Measurements from ENCODE around the gene ZBED2. TPM values are rescaled to one million over a fixed set of nuclear protein-coding genes. Genes with fewer than 3 reads are reported as not detected.

Gene ZBED2
- polyA plus RNA-seq, 1 donor (not counting 4 experiments of a cell fraction or from before 2014, with no cell fraction given), result 120 TPM

- no peak overlapping the region for H2AFZ ChIP-seq (ENCODE audit: control insufficient read depth, low read length)
- H3K9ac ChIP-seq (ENCODE audit: control insufficient read depth, extremely low read depth, insufficient read depth, low read length), result peak overlapping the region; percentile 24
- H3K9me3 ChIP-seq (ENCODE audit: control insufficient read depth, low read depth, low read length), result peaks cover 1% of the 10 kb centered on the region
- peaks cover 3 to 13% of the 10 kb centered on the region in 2 experiments for H3K36me3 ChIP-seq (ENCODE audit: control insufficient read depth in 2 of 2, extremely low read depth in 1 of 2, insufficient read depth in 2 of 2, low read length in 2 of 2)
- FAIRE-seq (no peak), DNase-seq (ENCODE audit: low read depth, low spot score) (no peak)
- H4K20me1 ChIP-seq (ENCODE audit: control insufficient read depth, extremely low read depth, insufficient read depth, low read length), result no peaks in the 10 kb centered on the region
- H3K27me3 ChIP-seq (ENCODE audit: control insufficient read depth, extremely low read depth, insufficient read depth, low read length), result no peaks in the 10 kb centered on the region
- dilution Hi-C loops (cut with MboI; ENCODE audit: extremely low pct_ligation_motif_present, low sequenced_read_pairs), result loop anchor here (25.0 kb wide), 1 partner anchor 99 kb away; no protein-coding TSS in a partner anchor
- TF ChIP-seq CTCF (optimal IDR thresholded peaks at IDR 0.05 in 1 of 3, IDR thresholded peaks at IDR 0.05 in 1 of 3, conservative IDR thresholded peaks at IDR 0.05 in 1 of 3; ENCODE audit: extremely low read depth in 1 of 3, insufficient read depth in 2 of 3, low read length in 3 of 3) (no peak), EZH2 (IDR thresholded peaks at IDR 0.05; ENCODE audit: low read length) (no peak)
- H3K9me1 ChIP-seq (ENCODE audit: control insufficient read depth, extremely low read depth, insufficient read depth, low read length), result no peaks in the 10 kb centered on the region
- peaks cover 25% of the 10 kb centered on the region for H3K79me2 ChIP-seq (ENCODE audit: control insufficient read depth, insufficient read depth, low read length)
- H3K4me3 ChIP-seq (ENCODE audit: control insufficient read depth in 2 of 3, extremely low read depth in 1 of 3, insufficient read depth in 2 of 3, low read depth in 1 of 3, low read length in 3 of 3), result no peak overlapping the region
- peak overlapping the region; percentile 70 for H3K27ac ChIP-seq (ENCODE audit: control insufficient read depth, insufficient read depth, low read length)
- H3K4me1 ChIP-seq (ENCODE audit: control insufficient read depth, extremely low read depth, insufficient read depth, low read length), result peaks cover 56% of the 10 kb centered on the region
- no peak overlapping the region for H3K4me2 ChIP-seq (ENCODE audit: control insufficient read depth, extremely low read depth, insufficient read depth, low read depth, low read length)
Observed at GRCh38 chr3:111588527-111588926, 6.6 kb downstream of the ZBED2 start.

GRCh38 chr3:111585217-111585616 lies 9.9 kb downstream of the ZBED2 start:
- no peaks in the 10 kb centered on the region for H3K36me3 ChIP-seq (ENCODE audit: control insufficient read depth in 2 of 2, extremely low read depth in 1 of 2, insufficient read depth in 2 of 2, low read length in 2 of 2)
- H3K9me3 ChIP-seq (ENCODE audit: control insufficient read depth, low read depth, low read length), result peaks cover 1% of the 10 kb centered on the region
- no peak for TF ChIP-seq CTCF (optimal IDR thresholded peaks at IDR 0.05 in 1 of 3, IDR thresholded peaks at IDR 0.05 in 1 of 3, conservative IDR thresholded peaks at IDR 0.05 in 1 of 3; ENCODE audit: extremely low read depth in 1 of 3, insufficient read depth in 2 of 3, low read length in 3 of 3)
- TF ChIP-seq EZH2 (IDR thresholded peaks at IDR 0.05; ENCODE audit: low read length), result no peak
- H3K4me2 ChIP-seq (ENCODE audit: control insufficient read depth, extremely low read depth, insufficient read depth, low read depth, low read length), result peak overlapping the region; percentile 73
- H2AFZ ChIP-seq (ENCODE audit: control insufficient read depth, low read length), result no peak overlapping the region
- H3K27ac ChIP-seq (ENCODE audit: control insufficient read depth, insufficient read depth, low read length), result peak overlapping the region; percentile 97
- dilution Hi-C loops (cut with MboI; ENCODE audit: extremely low pct_ligation_motif_present, low sequenced_read_pairs), result loop anchor here (25.0 kb wide), 1 partner anchor 102 kb away; no protein-coding TSS in a partner anchor
- no peaks in the 10 kb centered on the region for H3K27me3 ChIP-seq (ENCODE audit: control insufficient read depth, extremely low read depth, insufficient read depth, low read length)
- FAIRE-seq (peak; percentile 75), DNase-seq (ENCODE audit: low read depth, low spot score) (no peak)
- no peaks in the 10 kb centered on the region for H3K79me2 ChIP-seq (ENCODE audit: control insufficient read depth, insufficient read depth, low read length)
- H4K20me1 ChIP-seq (ENCODE audit: control insufficient read depth, extremely low read depth, insufficient read depth, low read length), result no peaks in the 10 kb centered on the region
- H3K9ac ChIP-seq (ENCODE audit: control insufficient read depth, extremely low read depth, insufficient read depth, low read length), result peak overlapping the region; percentile 66
- peaks cover 54% of the 10 kb centered on the region for H3K4me1 ChIP-seq (ENCODE audit: control insufficient read depth, extremely low read depth, insufficient read depth, low read length)
- no peaks in the 10 kb centered on the region for H3K9me1 ChIP-seq (ENCODE audit: control insufficient read depth, extremely low read depth, insufficient read depth, low read length)
- peak overlapping the region in 2 of 3 experiments; percentile 13 to 24 for H3K4me3 ChIP-seq (ENCODE audit: control insufficient read depth in 2 of 3, extremely low read depth in 1 of 3, insufficient read depth in 2 of 3, low read depth in 1 of 3, low read length in 3 of 3)

Measured in keratinocyte (primary cell).